GM10266 (cell line): ENCODE data around the gene UBAC2.

ENCODE experiments used
- DNase-seq: peaks from one replicate; pipeline ENCODE4 v3.0.0; 2012; ENCODE audit errors: extremely low spot score
- TF ChIP-seq, protein P1 (sequence below): IDR thresholded peaks from 2 replicates; pipeline ENCODE4 v1.5.1; 2012; ENCODE audit warnings: mild to moderate bottlenecking, low read depth; ENCODE audit not compliant: control insufficient read depth, insufficient read depth; ENCODE audit errors: missing control alignments

The UBAC2 gene

DNA sequence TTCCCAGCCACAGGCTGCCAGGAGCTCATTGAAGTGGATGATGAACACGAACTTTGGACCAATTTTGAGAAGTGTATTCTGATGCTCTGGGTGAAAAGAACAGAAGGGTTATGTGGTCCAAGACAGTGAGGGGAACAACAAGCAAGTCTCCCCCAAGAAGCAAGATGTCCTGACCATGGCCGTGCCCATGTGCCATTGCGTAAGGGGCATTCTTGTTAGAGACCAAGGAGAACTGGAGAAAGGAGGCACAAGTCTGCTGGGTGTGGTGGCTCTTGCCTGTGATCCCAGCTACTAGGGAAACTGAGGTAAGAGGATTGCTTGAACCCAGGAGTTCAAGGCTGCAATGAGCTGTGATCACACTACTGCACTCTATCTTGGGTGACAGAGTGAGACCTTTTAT lies 27.0 kb upstream of the UBAC2 start:
- TF ChIP-seq, protein P1, sequence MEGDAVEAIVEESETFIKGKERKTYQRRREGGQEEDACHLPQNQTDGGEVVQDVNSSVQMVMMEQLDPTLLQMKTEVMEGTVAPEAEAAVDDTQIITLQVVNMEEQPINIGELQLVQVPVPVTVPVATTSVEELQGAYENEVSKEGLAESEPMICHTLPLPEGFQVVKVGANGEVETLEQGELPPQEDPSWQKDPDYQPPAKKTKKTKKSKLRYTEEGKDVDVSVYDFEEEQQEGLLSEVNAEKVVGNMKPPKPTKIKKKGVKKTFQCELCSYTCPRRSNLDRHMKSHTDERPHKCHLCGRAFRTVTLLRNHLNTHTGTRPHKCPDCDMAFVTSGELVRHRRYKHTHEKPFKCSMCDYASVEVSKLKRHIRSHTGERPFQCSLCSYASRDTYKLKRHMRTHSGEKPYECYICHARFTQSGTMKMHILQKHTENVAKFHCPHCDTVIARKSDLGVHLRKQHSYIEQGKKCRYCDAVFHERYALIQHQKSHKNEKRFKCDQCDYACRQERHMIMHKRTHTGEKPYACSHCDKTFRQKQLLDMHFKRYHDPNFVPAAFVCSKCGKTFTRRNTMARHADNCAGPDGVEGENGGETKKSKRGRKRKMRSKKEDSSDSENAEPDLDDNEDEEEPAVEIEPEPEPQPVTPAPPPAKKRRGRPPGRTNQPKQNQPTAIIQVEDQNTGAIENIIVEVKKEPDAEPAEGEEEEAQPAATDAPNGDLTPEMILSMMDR, result no peak

DNA sequence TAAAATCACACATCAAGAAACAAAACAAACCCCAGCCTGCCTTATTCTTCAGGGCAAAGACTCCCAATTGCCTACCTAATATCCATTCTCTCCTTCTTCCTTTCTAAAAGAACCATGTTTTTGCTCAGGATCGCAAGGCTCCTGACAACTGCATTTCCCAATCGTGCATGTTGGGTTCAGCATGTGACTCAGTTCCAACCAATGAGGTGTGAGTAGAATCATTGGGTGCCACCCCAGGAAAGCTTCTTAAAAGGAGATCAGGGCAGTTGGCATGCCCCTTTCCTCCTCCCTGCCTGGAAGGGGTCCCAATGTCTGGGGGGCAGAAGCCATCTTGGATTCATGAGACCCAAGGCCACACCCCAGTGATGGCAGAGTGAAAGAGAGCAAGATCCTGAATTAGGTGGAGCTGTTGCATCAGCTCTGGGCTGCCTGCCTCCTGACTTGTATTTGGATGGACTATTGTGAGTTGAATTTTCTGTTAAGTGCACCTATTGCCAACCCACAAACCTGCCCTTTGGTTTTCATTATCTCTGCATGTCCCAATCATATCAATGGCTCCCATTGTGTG lies 26.0 kb upstream of the UBAC2 start:
- DNase-seq, result no peak
- TF ChIP-seq, protein P1, result no peak

More for the DNA sequence above, 27.0 kb upstream of the UBAC2 start:
- no peak for DNase-seq

DNA sequence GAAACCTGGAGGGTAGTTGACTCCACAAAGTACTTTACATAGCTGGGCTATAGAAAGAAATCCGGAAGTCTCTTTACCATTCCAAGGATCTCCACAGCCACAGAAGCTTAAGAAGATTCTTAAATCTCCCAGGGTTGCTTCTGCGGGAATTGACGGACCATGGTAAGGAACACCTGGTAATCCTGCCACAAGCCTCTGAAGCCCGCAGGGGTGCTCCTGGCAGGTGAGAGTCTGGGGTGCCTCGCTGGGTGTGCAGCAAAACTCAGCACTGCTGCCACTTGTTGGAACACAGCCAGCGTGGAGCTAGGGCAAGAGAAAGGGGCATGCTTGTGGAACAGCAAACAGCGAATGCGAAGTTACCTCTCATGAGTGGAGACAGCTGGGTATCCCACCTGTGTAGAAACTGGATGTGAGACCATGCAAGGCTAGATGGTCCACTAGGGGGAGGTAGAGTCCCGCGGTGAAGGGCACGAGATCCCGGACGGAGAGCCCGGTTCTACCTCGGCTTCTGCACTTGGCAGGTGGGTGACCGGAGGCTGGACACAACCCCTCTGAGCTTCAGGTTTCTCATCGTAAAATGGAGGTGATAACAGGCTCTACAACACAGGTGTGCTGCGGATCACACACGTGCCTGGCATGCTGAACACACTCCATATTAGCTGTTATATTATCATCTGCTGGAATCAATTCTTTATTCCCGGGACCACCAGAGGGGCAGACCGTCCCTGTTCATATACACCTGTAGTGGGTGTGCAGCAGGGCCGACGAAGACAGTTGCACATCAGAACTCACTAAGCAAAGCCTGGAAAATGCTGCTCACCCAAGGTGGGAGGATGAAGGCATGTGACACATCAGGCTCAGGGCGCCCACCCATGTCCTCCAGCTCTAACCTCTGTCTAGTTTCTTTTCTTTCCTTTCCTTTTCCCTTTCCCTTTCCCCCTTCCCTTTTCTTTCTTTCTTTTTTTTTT lies 24.1 kb upstream of the UBAC2 start:
- DNase-seq, result peak; percentile 73
- TF ChIP-seq, protein P1, result peak; percentile 87

DNA sequence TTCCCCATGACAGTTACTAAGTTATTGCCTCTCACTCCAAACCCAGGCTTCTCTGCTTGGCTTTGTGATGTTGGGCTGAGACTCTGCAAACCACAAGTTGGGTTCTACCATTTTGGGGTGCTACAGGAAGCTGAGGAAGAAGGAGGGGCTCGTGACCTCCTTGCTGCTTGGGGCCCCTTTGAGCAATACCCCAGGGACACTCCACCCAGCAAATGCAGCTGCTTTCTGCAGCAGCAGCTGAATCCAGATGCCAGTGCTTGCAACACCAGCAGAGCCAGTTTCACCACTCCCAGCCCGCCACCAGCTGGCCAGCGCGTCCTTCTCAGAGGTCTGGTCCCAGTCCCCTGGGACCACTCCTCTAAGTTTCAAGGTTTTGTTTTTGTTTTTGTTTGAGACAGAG lies 22.0 kb upstream of the UBAC2 start:
- TF ChIP-seq, protein P1, result no peak

DNA sequence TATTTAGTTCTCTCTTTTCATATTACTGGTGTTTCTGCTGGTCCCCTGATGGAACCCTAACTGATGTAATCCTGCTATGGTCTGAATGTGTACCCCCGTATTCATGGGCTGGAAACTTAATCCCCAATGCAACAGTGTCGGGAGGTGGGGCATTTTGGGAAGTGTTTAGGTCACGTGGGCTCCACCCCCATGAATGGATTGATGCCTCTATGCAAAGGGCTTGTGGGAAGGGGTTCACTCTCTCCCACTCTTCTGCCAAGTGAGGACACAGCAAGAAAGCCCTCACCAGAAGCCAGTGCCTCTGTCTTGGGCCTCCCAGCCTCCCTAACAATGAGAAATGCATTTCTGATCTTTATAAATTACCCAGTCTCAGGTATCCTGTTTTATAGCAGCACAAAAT lies 21.2 kb upstream of the UBAC2 start:
- no peak for DNase-seq
- TF ChIP-seq, protein P1, result no peak

More for the DNA sequence above, 22.0 kb upstream of the UBAC2 start:
- DNase-seq, result no peak

DNA sequence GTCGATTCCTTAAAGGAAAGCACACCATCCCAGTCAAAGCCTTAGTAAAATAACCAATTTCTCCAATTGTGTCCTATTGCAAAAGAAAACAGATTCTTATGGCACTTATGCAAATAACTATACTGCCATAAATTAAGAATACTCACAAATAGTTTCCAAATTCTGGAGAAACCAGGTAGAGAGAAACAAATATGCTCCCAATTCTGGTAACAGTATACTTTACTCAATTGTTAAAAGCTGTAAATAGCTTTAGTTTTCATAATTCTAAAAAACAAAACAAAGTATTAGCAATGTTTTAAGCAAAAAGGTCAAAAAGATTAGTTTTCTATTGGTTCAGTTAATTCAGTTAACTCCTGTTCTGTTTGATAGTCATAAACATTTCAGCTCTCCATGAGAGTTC lies 18.2 kb upstream of the UBAC2 start:
- TF ChIP-seq, protein P1, result no peak
- no peak for DNase-seq

DNA sequence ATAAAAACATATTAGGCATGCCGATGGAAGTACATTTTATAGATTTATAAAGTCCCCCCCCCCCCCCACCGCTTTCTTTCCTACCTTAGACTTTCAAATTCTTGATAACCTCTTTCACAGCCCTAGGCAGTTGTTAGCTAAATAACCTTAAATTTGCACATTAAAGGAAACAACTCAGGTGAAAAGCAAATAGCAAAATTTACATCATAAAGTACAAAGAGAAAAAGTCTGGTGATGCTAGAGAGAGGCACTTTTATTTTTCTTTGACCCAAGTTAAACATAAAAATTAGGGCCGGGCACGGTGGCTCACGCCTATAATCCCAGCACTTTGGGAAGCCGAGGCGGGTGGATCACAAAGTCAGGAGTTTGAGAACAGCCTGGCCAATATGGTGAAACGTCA lies 15.0 kb upstream of the UBAC2 start:
- TF ChIP-seq, protein P1, result no peak
- DNase-seq, result no peak
